Measurements from ENCODE around the gene MSX2.

The MSX2 gene

DNA sequence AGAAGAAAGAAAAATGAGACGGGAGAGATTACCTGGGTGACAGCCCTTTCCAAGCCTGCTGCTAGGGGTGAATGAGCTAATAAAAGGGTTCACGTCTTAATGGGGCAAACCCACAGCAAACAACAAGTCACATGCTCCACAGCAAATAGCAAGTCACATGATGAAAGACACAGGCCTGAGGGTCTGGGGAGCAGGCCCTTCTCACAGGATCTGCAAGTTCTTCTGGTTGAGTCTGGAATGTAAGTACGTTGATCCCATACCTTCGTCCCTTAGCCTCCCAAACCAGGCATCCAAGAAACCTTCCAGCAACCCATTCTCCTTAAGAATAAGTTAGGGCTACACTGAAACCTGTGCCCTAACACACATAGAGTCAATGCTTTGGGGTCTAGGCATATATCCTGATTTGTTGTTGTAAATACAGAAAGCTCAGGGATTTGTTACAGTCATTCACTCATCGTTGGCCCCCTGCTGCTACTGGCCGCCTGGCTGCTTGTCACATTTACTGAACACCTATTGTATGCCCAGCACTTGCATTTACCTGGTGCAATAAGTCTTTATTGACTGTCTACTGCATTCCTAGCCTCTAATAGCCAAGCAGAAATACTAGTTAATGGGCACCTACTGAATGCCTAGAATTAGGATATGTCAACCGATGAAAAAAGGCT is 43.3 kb upstream of the MSX2 start (continued):
- TF ChIP-seq, protein P1, sequence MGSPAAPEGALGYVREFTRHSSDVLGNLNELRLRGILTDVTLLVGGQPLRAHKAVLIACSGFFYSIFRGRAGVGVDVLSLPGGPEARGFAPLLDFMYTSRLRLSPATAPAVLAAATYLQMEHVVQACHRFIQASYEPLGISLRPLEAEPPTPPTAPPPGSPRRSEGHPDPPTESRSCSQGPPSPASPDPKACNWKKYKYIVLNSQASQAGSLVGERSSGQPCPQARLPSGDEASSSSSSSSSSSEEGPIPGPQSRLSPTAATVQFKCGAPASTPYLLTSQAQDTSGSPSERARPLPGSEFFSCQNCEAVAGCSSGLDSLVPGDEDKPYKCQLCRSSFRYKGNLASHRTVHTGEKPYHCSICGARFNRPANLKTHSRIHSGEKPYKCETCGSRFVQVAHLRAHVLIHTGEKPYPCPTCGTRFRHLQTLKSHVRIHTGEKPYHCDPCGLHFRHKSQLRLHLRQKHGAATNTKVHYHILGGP (tag by site-specific recombination; IDR thresholded peaks at IDR 0.05): no peak
- TF ChIP-seq GLI2 (tag by site-specific recombination; IDR thresholded peaks at IDR 0.05; ENCODE audit: borderline replicate concordance, low read depth): no peak
- no peak for TF ChIP-seq ZNF23 (tag by site-specific recombination; IDR thresholded peaks at IDR 0.05; ENCODE audit: borderline replicate concordance)
- TF ChIP-seq, protein P2, sequence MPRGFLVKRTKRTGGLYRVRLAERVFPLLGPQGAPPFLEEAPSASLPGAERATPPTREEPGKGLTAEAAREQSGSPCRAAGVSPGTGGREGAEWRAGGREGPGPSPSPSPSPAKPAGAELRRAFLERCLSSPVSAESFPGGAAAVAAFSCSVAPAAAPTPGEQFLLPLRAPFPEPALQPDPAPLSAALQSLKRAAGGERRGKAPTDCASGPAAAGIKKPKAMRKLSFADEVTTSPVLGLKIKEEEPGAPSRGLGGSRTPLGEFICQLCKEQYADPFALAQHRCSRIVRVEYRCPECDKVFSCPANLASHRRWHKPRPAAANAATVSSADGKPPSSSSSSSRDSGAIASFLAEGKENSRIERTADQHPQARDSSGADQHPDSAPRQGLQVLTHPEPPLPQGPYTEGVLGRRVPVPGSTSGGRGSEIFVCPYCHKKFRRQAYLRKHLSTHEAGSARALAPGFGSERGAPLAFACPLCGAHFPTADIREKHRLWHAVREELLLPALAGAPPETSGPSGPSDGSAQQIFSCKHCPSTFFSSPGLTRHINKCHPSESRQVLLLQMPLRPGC (tag by site-specific recombination; IDR thresholded peaks at IDR 0.05): no peak
- no peak for TF ChIP-seq BCL11A (tag by site-specific recombination; IDR thresholded peaks at IDR 0.05; ENCODE audit: low read depth)
- no peak for TF ChIP-seq GLIS1 (tag by site-specific recombination; IDR thresholded peaks at IDR 0.05)
- TF ChIP-seq, protein P3, sequence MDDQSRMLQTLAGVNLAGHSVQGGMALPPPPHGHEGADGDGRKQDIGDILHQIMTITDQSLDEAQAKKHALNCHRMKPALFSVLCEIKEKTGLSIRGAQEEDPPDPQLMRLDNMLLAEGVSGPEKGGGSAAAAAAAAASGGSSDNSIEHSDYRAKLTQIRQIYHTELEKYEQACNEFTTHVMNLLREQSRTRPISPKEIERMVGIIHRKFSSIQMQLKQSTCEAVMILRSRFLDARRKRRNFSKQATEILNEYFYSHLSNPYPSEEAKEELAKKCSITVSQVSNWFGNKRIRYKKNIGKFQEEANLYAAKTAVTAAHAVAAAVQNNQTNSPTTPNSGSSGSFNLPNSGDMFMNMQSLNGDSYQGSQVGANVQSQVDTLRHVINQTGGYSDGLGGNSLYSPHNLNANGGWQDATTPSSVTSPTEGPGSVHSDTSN (CRISPR knock-in tag; IDR thresholded peaks at IDR 0.05): no peak
- no peak for TF ChIP-seq ZNF211 (tag by site-specific recombination; IDR thresholded peaks at IDR 0.05; ENCODE audit: low read depth)
- no peak for TF ChIP-seq KLF16 (tag by site-specific recombination; IDR thresholded peaks at IDR 0.05)

DNA sequence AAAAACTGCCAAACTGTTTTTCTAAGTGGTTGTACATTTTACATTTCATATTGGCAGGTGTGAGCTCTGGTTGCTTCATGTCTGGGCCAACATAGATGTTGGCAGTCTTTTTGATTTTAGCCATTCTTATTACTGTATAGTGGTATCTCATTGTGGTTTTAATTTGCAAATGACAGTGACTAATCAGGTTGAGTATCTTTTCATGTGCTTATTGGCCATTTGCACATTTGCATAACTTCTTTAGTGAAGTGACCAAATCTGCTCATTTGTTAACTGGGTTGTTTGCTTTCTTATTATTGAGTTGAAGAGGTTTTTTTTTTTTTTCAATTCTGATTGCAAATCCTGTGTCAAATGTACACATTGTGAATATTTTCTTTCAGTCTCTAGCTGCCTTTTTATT is 36.9 kb upstream of the MSX2 start:
- H3K4me3 ChIP-seq (ENCODE audit: low read depth, low read length): no peak overlapping the region
- H3K4me1 ChIP-seq (ENCODE audit: control insufficient read depth, insufficient read depth, low read length): peaks cover 3% of the 10 kb centered on the region; the same call in 1 of the 2 replicates
- ChIA-PET CTCF (interaction anchor here (0.5 to 1.3 kb wide), 3 partner anchors 12 to 107 kb away, joined by 3 to 6 read pairs (median 3); no protein-coding TSS in a partner anchor), POLR2A (no interaction called here)
- no peak overlapping the region for H3K27ac ChIP-seq (ENCODE audit: extremely low read depth, low read depth, low read length)
- no peaks in the 10 kb centered on the region for H3K36me3 ChIP-seq (ENCODE audit: control insufficient read depth in 2 of 2, insufficient read depth in 1 of 2, low read length in 2 of 2)
- H3K9me3 ChIP-seq (ENCODE audit: control insufficient read depth, insufficient read depth, low read depth, low read length): no peaks in the 10 kb centered on the region; the same call in 1 of the 2 replicates
- TF ChIP-seq GLIS2 (tag by site-specific recombination; IDR thresholded peaks at IDR 0.05): no peak
- TF ChIP-seq, protein P4, sequence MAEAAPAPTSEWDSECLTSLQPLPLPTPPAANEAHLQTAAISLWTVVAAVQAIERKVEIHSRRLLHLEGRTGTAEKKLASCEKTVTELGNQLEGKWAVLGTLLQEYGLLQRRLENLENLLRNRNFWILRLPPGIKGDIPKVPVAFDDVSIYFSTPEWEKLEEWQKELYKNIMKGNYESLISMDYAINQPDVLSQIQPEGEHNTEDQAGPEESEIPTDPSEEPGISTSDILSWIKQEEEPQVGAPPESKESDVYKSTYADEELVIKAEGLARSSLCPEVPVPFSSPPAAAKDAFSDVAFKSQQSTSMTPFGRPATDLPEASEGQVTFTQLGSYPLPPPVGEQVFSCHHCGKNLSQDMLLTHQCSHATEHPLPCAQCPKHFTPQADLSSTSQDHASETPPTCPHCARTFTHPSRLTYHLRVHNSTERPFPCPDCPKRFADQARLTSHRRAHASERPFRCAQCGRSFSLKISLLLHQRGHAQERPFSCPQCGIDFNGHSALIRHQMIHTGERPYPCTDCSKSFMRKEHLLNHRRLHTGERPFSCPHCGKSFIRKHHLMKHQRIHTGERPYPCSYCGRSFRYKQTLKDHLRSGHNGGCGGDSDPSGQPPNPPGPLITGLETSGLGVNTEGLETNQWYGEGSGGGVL (tag by site-specific recombination; IDR thresholded peaks at IDR 0.05): no peak
- no peak for TF ChIP-seq ZNF121 (tag by site-specific recombination; IDR thresholded peaks at IDR 0.05)
- no peak for TF ChIP-seq ZNF530 (tag by site-specific recombination; IDR thresholded peaks at IDR 0.05; ENCODE audit: low read depth)
- TF ChIP-seq, protein P5, sequence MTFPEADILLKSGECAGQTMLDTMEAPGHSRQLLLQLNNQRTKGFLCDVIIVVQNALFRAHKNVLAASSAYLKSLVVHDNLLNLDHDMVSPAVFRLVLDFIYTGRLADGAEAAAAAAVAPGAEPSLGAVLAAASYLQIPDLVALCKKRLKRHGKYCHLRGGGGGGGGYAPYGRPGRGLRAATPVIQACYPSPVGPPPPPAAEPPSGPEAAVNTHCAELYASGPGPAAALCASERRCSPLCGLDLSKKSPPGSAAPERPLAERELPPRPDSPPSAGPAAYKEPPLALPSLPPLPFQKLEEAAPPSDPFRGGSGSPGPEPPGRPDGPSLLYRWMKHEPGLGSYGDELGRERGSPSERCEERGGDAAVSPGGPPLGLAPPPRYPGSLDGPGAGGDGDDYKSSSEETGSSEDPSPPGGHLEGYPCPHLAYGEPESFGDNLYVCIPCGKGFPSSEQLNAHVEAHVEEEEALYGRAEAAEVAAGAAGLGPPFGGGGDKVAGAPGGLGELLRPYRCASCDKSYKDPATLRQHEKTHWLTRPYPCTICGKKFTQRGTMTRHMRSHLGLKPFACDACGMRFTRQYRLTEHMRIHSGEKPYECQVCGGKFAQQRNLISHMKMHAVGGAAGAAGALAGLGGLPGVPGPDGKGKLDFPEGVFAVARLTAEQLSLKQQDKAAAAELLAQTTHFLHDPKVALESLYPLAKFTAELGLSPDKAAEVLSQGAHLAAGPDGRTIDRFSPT (tag by site-specific recombination; IDR thresholded peaks at IDR 0.05): no peak
- TF ChIP-seq REPIN1 (tag by site-specific recombination; IDR thresholded peaks at IDR 0.05; ENCODE audit: low read depth): no peak
- TF ChIP-seq ZNF654 (tag by site-specific recombination; IDR thresholded peaks at IDR 0.05; ENCODE audit: low read depth): no peak
- TF ChIP-seq ZNF501 (tag by site-specific recombination; IDR thresholded peaks at IDR 0.05): no peak
- no peak for TF ChIP-seq ZNF2 (tag by site-specific recombination; IDR thresholded peaks at IDR 0.05)
- TF ChIP-seq ZNF473 (tag by site-specific recombination; IDR thresholded peaks at IDR 0.05): no peak
- TF ChIP-seq ZNF521 (tag by site-specific recombination; IDR thresholded peaks at IDR 0.05): no peak
- no peak for TF ChIP-seq ZNF843 (tag by site-specific recombination; IDR thresholded peaks at IDR 0.05)

All from HEK293 (cell line).